Measurements from ENCODE around the gene RUNX2. TPM values are rescaled to one million over a fixed set of nuclear protein-coding genes. Genes with fewer than 3 reads are reported as not detected.
A peak's percentile ranks its signal among the peaks of the same experiment; 100 is the strongest.

RUNX2 gene
- total and polyA plus RNA-seq, 9 of the 15 experiments (the other 6 are each of a cell fraction or from before 2014, with no cell fraction given), result 0.29 to 1.00 (median 0.43) TPM

- Histone ChIP-seq H3K27me3 (ENCODE audit: control insufficient read depth in 2 of 2, insufficient read depth in 2 of 2, low read length in 2 of 2) (no peaks in the 10 kb centered on the region), H3K9me3 (replicated peaks; ENCODE audit: control insufficient read depth, insufficient read depth, low read depth, low read length) (no peaks in the 10 kb centered on the region), H2AFZ (ENCODE audit: low read depth, low read length) (peak overlapping the region; percentile 82), H3K4me3 (peak overlapping the region; percentile 67), H4K20me1 (replicated peaks; ENCODE audit: control insufficient read depth, insufficient read depth, low read length) (no peaks in the 10 kb centered on the region), H3K9me1 (ENCODE audit: control insufficient read depth, insufficient read depth, low read length) (no peaks in the 10 kb centered on the region), H3K27ac (ENCODE audit: extremely low read depth, low read depth, low read length) (peak overlapping the region; percentile 93), H3K79me2 (ENCODE audit: control insufficient read depth, insufficient read depth, low read length) (peaks cover 32% of the 10 kb centered on the region), H3K4me1 (replicated peaks in 1 of 2; ENCODE audit: control insufficient read depth in 2 of 2, insufficient read depth in 2 of 2, low read length in 2 of 2) (peaks cover 2 to 9% of the 10 kb centered on the region in 2 experiments; a peak in 1 of 5 replicates), H3K4me2 (ENCODE audit: insufficient read depth, low read length) (peak overlapping the region; percentile 95), H3K36me3 (ENCODE audit: control insufficient read depth, insufficient read depth, low read length) (no peaks in the 10 kb centered on the region), H3K9ac (ENCODE audit: insufficient read depth in 1 of 2, low read depth in 2 of 2, low read length in 2 of 2) (peak overlapping the region; percentile 89 to 100)
- ATAC-seq, result peak; percentile 1
- in situ Hi-C loops (cut with MboI) (no loop called here), intact Hi-C loops (cut with micrococcal nuclease) (loop anchor here (5.0 to 10.0 kb wide), 4 partner anchors 40 to 905 kb away; no protein-coding TSS in a partner anchor)
- peak in 1 of 4 experiments; percentile 55 for DNase-seq (ENCODE audit: extremely low read depth in 1 of 4, low spot score in 3 of 4)
- POLR2A ChIA-PET, result interaction anchor here (1.0 to 2.4 kb wide), 7 partner anchors 10 to 915 kb away, joined by 3 to 12 read pairs (median 6); no protein-coding TSS in a partner anchor
- FAIRE-seq, result peak; percentile 80
- BruUV-seq (replicated peaks), result TSS peak; percentile 76
- CTCF ChIA-PET (ENCODE audit: low intra/inter-chr PET ratio), result no interaction called here
- WGBS (ENCODE audit: insufficient coverage, low coverage, missing lambda C conversion rate), result 1% methylated on average over 16 of the region's 21 CpGs
- TF ChIP-seq ZNF77 (CRISPR knock-in tag; IDR thresholded peaks at IDR 0.05), result no peak
- no peak for TF ChIP-seq RFX1 (IDR thresholded peaks at IDR 0.05)
- no peak for TF ChIP-seq ZFP30 (CRISPR knock-in tag; IDR thresholded peaks at IDR 0.05; ENCODE audit: borderline replicate concordance)
- TF ChIP-seq, protein P1, sequence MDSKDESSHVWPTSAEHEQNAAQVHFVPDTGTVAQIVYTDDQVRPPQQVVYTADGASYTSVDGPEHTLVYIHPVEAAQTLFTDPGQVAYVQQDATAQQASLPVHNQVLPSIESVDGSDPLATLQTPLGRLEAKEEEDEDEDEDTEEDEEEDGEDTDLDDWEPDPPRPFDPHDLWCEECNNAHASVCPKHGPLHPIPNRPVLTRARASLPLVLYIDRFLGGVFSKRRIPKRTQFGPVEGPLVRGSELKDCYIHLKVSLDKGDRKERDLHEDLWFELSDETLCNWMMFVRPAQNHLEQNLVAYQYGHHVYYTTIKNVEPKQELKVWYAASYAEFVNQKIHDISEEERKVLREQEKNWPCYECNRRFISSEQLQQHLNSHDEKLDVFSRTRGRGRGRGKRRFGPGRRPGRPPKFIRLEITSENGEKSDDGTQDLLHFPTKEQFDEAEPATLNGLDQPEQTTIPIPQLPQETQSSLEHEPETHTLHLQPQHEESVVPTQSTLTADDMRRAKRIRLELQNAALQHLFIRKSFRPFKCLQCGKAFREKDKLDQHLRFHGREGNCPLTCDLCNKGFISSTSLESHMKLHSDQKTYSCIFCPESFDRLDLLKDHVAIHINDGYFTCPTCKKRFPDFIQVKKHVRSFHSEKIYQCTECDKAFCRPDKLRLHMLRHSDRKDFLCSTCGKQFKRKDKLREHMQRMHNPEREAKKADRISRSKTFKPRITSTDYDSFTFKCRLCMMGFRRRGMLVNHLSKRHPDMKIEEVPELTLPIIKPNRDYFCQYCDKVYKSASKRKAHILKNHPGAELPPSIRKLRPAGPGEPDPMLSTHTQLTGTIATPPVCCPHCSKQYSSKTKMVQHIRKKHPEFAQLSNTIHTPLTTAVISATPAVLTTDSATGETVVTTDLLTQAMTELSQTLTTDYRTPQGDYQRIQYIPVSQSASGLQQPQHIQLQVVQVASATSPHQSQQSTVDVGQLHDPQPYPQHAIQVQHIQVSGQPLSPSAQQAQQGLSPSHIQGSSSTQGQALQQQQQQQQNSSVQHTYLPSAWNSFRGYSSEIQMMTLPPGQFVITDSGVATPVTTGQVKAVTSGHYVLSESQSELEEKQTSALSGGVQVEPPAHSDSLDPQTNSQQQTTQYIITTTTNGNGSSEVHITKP (IDR thresholded peaks at IDR 0.05; ENCODE audit: partially characterized antibody), result no peak
- no peak for TF ChIP-seq NFYB (IDR thresholded peaks at IDR 0.05; ENCODE audit: extremely low read depth, insufficient read length)
- no peak for TF ChIP-seq L3MBTL2 (IDR thresholded peaks at IDR 0.05)
- TF ChIP-seq ZNF644 (tag; IDR thresholded peaks at IDR 0.05; ENCODE audit: low read depth), result 0 out of 2 replicates have a peak, but pooled peaks have one; percentile 15
- TF ChIP-seq ZNF224 (CRISPR knock-in tag; IDR thresholded peaks at IDR 0.05), result no peak
- no peak for TF ChIP-seq MAFK (IDR thresholded peaks at IDR 0.05; ENCODE audit: low read length)
- TF ChIP-seq, protein P2, sequence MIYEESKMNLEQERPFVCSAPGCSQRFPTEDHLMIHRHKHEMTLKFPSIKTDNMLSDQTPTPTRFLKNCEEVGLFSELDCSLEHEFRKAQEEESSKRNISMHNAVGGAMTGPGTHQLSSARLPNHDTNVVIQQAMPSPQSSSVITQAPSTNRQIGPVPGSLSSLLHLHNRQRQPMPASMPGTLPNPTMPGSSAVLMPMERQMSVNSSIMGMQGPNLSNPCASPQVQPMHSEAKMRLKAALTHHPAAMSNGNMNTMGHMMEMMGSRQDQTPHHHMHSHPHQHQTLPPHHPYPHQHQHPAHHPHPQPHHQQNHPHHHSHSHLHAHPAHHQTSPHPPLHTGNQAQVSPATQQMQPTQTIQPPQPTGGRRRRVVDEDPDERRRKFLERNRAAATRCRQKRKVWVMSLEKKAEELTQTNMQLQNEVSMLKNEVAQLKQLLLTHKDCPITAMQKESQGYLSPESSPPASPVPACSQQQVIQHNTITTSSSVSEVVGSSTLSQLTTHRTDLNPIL (CRISPR knock-in tag; IDR thresholded peaks at IDR 0.05), result no peak
- TF ChIP-seq ERF (CRISPR knock-in tag; IDR thresholded peaks at IDR 0.05), result no peak
- TF ChIP-seq HDAC8 (tag; IDR thresholded peaks at IDR 0.05), result no peak
- TF ChIP-seq ZSCAN32 (CRISPR knock-in tag; IDR thresholded peaks at IDR 0.05), result no peak
- no peak for TF ChIP-seq JUN (IDR thresholded peaks at IDR 0.05; ENCODE audit: borderline replicate concordance, low read depth, low read length)
- TF ChIP-seq JUN (CRISPR knock-in tag; IDR thresholded peaks at IDR 0.05; ENCODE audit: borderline replicate concordance), result no peak
- TF ChIP-seq, protein P3, sequence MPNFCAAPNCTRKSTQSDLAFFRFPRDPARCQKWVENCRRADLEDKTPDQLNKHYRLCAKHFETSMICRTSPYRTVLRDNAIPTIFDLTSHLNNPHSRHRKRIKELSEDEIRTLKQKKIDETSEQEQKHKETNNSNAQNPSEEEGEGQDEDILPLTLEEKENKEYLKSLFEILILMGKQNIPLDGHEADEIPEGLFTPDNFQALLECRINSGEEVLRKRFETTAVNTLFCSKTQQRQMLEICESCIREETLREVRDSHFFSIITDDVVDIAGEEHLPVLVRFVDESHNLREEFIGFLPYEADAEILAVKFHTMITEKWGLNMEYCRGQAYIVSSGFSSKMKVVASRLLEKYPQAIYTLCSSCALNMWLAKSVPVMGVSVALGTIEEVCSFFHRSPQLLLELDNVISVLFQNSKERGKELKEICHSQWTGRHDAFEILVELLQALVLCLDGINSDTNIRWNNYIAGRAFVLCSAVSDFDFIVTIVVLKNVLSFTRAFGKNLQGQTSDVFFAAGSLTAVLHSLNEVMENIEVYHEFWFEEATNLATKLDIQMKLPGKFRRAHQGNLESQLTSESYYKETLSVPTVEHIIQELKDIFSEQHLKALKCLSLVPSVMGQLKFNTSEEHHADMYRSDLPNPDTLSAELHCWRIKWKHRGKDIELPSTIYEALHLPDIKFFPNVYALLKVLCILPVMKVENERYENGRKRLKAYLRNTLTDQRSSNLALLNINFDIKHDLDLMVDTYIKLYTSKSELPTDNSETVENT (CRISPR knock-in tag; IDR thresholded peaks at IDR 0.05), result no peak
Observed at GRCh38 chr6:45377043-45377553, 49.0 kb downstream of the RUNX2 start.

Data from K562 (cell line).